Tibial nerve (tissue), 4 donors: ENCODE results near the gene LYPD3. TPM values are rescaled to one million over a fixed set of nuclear protein-coding genes. Genes with fewer than 3 reads are reported as not detected.

Source experiments
- DNase-seq, 2 donors: peaks; one replicate each; pipeline ENCODE4 v3.0.0-alpha.2; 2019; ENCODE audit warnings: low spot score in 2 of 2
- H3K27ac ChIP-seq, 4 donors: fragments of 200-600 bp; sonication (generic) in 3 of 4; one replicate each; pipeline ENCODE4 v1.5.1; 2017 to 2019; ENCODE audit warnings: mild to moderate bottlenecking in 1 of 4
- H3K27me3 ChIP-seq, 2 donors: fragments of 200-600 bp; sonication (generic) in 1 of 2; one replicate each; pipeline versions ENCODE4 v1.5.1 to v1.6.0; 2017 to 2019
- H3K36me3 ChIP-seq, 3 donors: fragments of 200-600 bp; sonication (generic); one replicate each; pipeline ENCODE4 v1.5.1; 2018 to 2019
- H3K4me1 ChIP-seq, 4 donors: fragments of 200-600 bp; sonication (generic) in 3 of 4; one replicate each; pipeline ENCODE4 v1.5.1; 2017 to 2019
- H3K4me3 ChIP-seq, 4 donors: fragments of 200-600 bp; sonication (generic) in 3 of 4; one replicate each; pipeline ENCODE4 v1.5.1; 2017 to 2019; ENCODE audit warnings: mild to moderate bottlenecking in 1 of 4, moderate library complexity in 1 of 4
- H3K9me3 ChIP-seq, 4 donors: fragments of 200-600 bp; sonication (generic) in 3 of 4; one replicate each; pipeline ENCODE4 v1.5.1; 2017 to 2019
- EP300 ChIP-seq, 2 donors: sonication (generic); formaldehyde crosslinking; IDR thresholded peaks; one replicate each; pipeline ENCODE4 v1.6.1; 2017; ENCODE audit warnings: antibody characterized with exemption in 2 of 2, mild to moderate bottlenecking in 1 of 2
- POLR2A ChIP-seq, 2 donors: fragments of 450-650 bp; IDR thresholded peaks; one replicate each; pipeline ENCODE4 v1.6.1; 2017; ENCODE audit warnings: antibody characterized with exemption in 2 of 2, mild to moderate bottlenecking in 2 of 2, moderate library complexity in 2 of 2
- WGBS, 2 donors: methylation state at CpG; one replicate each; pipeline ENCODE4 v1.1.5; 2018; 5-methylcytosine and 5-hydroxymethylcytosine counted together
- total RNA-seq, 4 donors: library from RNA; depleted of rRNA; stranded (reverse); fragments of >200 nt; gene quantifications; one replicate each; pipeline ENCODE4 v1.1.0, GENCODE V29; 2016
- TF ChIP-seq, protein P1 (sequence below), 5 experiments: fragments of 200-600 bp in 3 of 5; fragments of 450-650 bp in 2 of 5; sonication (generic) in 3 of 5; IDR thresholded peaks; one replicate each; pipeline ENCODE4 v1.5.1; 2016 to 2019; ENCODE audit warnings: antibody characterized with exemption in 5 of 5, mild to moderate bottlenecking in 3 of 5, moderate library complexity in 2 of 5

The LYPD3 gene
- total RNA-seq, 4 donors from 2014 or later, result 0.42 to 0.44 TPM; not detected in 2

DNA sequence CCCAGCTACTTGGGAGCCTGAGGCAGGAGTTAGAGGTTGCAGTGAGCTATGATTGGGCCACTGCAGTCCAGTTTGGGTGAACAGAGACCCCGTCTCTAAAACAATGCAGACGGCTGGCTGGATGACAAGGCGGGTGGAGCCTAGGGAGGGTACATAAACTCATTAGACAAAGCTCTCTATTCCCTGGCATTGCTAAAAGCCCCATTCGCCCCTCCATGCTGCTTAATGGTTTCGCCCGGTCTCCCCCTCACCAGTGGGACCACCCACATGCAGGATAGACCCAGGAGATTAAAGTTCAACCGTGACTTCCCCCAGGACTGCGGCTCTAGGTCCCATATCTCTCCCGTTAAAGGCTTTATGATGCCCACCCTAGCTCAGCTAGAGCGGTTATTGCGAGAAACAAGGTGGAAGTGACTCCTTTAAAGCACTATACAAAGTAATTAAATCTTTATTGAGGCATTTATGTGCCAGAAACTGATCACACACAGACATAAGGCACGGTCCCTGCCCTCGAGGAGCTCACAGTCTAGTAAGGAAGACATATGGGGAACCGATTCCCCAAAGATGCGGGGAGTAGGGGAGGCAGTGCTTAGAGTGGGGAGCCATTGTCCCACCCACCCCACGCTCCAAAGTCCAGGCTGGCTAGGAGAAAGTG is 4.9 kb downstream of the LYPD3 start:
- Histone ChIP-seq H3K36me3 (peaks cover 0 to 8% (median 0%) of the 10 kb centered on the region in 3 donors), H3K9me3 (no peaks in the 10 kb centered on the region), H3K4me3 (no peak overlapping the region), H3K27me3 (no peaks in the 10 kb centered on the region), H3K27ac (no peak overlapping the region), H3K4me1 (peaks cover 0 to 19% (median 6%) of the 10 kb centered on the region in 4 donors)
- TF ChIP-seq, protein P1, sequence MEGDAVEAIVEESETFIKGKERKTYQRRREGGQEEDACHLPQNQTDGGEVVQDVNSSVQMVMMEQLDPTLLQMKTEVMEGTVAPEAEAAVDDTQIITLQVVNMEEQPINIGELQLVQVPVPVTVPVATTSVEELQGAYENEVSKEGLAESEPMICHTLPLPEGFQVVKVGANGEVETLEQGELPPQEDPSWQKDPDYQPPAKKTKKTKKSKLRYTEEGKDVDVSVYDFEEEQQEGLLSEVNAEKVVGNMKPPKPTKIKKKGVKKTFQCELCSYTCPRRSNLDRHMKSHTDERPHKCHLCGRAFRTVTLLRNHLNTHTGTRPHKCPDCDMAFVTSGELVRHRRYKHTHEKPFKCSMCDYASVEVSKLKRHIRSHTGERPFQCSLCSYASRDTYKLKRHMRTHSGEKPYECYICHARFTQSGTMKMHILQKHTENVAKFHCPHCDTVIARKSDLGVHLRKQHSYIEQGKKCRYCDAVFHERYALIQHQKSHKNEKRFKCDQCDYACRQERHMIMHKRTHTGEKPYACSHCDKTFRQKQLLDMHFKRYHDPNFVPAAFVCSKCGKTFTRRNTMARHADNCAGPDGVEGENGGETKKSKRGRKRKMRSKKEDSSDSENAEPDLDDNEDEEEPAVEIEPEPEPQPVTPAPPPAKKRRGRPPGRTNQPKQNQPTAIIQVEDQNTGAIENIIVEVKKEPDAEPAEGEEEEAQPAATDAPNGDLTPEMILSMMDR (IDR thresholded peaks at IDR 0.05), result no peak
- no peak for TF ChIP-seq EP300 (IDR thresholded peaks at IDR 0.05)
- no peak for TF ChIP-seq POLR2A (IDR thresholded peaks at IDR 0.05)
- 67 to 70% methylated on average over 16 of the region's 16 CpGs for WGBS, 2 donors
- no peak for DNase-seq

- 80 to 83% methylated on average over 4 of the region's 4 CpGs for WGBS, 2 donors
- no peak overlapping the region for H3K27ac ChIP-seq
- DNase-seq, result no peak
- H3K27me3 ChIP-seq, result no peaks in the 10 kb centered on the region
- peaks cover 0 to 8% (median 0%) of the 10 kb centered on the region in 3 donors for H3K36me3 ChIP-seq
- H3K4me3 ChIP-seq, result no peak overlapping the region
- TF ChIP-seq, protein P1 (IDR thresholded peaks at IDR 0.05), result no peak
- TF ChIP-seq EP300 (IDR thresholded peaks at IDR 0.05) (no peak), POLR2A (IDR thresholded peaks at IDR 0.05) (no peak)
- no peaks in the 10 kb centered on the region for H3K9me3 ChIP-seq
- peaks cover 0 to 3% (median 0%) of the 10 kb centered on the region in 4 donors for H3K4me1 ChIP-seq
Measured at GRCh38 chr19:43457809-43458208, 7.6 kb downstream of the LYPD3 start.

DNA sequence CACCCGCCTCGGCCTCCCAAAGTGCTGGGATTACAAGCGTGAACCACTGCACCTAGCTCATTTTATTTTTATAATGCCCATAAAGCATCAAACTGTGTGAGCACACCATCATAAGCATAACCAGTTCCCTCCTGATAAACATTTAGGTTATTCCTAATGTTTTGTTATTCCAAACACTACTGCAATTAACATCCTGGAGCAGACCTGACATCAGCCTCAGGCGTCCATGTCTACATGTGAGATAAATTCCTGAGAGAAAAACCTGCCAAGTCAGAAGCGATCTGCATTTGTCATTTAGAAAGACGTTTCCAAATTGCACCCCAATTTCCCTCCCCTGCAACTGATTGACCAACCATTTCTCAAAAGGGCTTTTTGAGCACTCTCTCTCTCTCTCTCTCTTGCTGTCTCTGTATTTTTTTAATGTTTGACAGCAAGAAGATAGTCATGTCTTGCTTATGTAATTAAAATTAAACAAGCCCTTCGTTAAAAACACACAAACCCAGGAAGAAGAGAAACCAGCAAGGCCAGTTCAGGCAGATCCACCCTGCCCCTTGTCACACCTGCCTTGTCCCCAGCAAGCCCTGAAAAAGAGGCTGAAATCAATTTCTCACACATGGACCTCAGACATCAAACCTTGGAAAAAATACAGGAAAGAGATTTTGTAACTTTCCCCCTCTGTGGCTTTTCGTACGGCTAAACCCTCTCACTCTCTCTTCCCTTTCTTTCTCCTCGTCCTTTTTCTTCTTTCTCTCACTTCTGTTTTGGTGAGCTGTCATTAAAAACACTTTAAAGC is 9.9 kb downstream of the LYPD3 start:
- H3K27ac ChIP-seq, result no peak overlapping the region
- no peak overlapping the region for H3K4me3 ChIP-seq
- DNase-seq, result no peak
- no peaks in the 10 kb centered on the region for H3K36me3 ChIP-seq
- no peaks in the 10 kb centered on the region for H3K9me3 ChIP-seq
- 57 to 61% methylated on average over 10 of the region's 10 CpGs for WGBS, 2 donors
- no peaks in the 10 kb centered on the region for H3K4me1 ChIP-seq
- TF ChIP-seq EP300 (IDR thresholded peaks at IDR 0.05) (no peak), POLR2A (IDR thresholded peaks at IDR 0.05) (no peak)
- TF ChIP-seq, protein P1 (IDR thresholded peaks at IDR 0.05), result no peak
- no peaks in the 10 kb centered on the region for H3K27me3 ChIP-seq

GRCh38 chr19:43454031-43454430 is 11.4 kb downstream of the LYPD3 start:
- no peaks in the 10 kb centered on the region for H3K9me3 ChIP-seq
- TF ChIP-seq POLR2A (IDR thresholded peaks at IDR 0.05), result no peak
- TF ChIP-seq, protein P1 (IDR thresholded peaks at IDR 0.05), result no peak
- TF ChIP-seq EP300 (IDR thresholded peaks at IDR 0.05), result no peak
- H3K27ac ChIP-seq, result no peak overlapping the region
- no peak for DNase-seq
- 63 to 67% methylated on average over 2 of the region's 2 CpGs for WGBS, 2 donors
- no peak overlapping the region for H3K4me3 ChIP-seq
- no peaks in the 10 kb centered on the region for H3K27me3 ChIP-seq
- H3K4me1 ChIP-seq, result no peaks in the 10 kb centered on the region
- H3K36me3 ChIP-seq, result no peaks in the 10 kb centered on the region

- Histone ChIP-seq H3K4me3 (no peak overlapping the region), H3K36me3 (no peaks in the 10 kb centered on the region), H3K9me3 (no peaks in the 10 kb centered on the region), H3K27me3 (no peaks in the 10 kb centered on the region), H3K27ac (no peak overlapping the region), H3K4me1 (no peaks in the 10 kb centered on the region)
- TF ChIP-seq EP300 (IDR thresholded peaks at IDR 0.05) (no peak), POLR2A (IDR thresholded peaks at IDR 0.05) (no peak)
- TF ChIP-seq, protein P1 (IDR thresholded peaks at IDR 0.05), result no peak
- no peak for DNase-seq
- WGBS, 2 donors, result 60 to 67% methylated on average over 3 of the region's 3 CpGs
Measured at GRCh38 chr19:43452582-43452981, 12.8 kb downstream of the LYPD3 start.
